ENCODE data around the gene ACVRL1.

ACVRL1 gene

DNA sequence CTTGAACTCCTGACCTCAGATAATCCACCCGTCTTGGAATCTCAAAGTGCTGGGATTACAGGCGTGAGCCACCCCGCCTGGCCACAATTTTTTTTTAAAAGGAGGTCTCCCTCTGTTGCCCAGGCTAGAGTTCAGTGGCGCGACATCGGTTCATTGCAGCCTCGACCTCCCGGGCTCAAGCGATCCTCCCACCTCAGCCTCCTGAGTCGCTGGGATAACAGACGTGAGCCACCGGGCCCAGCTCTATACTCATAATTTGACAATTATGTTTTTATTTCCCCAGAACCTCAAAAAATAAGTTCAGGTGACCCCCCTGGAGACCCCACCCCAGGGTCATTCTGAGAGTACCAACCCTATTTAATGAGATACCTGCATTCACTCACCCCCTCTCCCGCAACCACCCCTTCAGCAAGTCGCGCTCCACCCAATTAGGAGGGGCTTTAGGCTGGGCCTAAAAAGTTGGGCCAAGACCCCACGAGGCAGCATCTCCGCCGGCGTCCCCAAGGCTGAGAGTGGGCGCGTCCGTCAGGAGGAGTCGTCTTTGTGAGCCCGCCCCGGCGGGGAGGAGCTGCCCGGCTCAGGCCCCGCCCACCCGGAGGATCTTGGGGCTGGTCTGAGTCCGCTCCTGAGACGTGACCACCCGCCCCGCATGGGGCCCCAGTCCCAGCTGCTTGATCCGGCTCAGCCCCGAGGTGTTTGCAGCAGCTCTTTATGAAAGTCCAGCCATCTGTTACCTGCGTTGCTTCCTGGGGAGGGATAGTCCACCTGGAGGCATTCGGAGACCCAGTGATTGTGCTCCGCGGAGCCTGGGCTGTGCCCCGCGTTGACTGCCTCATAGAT lies 19.6 kb upstream of the ACVRL1 start, which contains the start of gene ANKRD33:
ANKRD33 (plus strand) TSS at position 628 of the 840 bp plus-strand sequence; CDS start at position 712, 84 bp downstream.
- H3F3A ChIP-seq (ENCODE audit: insufficient read depth, low read length), result no peaks in the 10 kb centered on the region
- no peak within 1 kb of the TSS for H2AFZ ChIP-seq (ENCODE audit: low read length)
- DNase-seq, result no peak
- no peaks in the 10 kb centered on the region for H4K20me1 ChIP-seq (ENCODE audit: insufficient read depth, low read length)
- no peaks in the 10 kb centered on the region for H3K9me3 ChIP-seq (replicated peaks; ENCODE audit: insufficient read depth, low read length)
- H3K4me2 ChIP-seq (ENCODE audit: low read depth, low read length), result no peak within 1 kb of the TSS
- H3K79me2 ChIP-seq (ENCODE audit: low read length), result no peaks in the 10 kb centered on the region
- H3K4me3 ChIP-seq (ENCODE audit: low read length), result no peak within 1 kb of the TSS
- no peaks in the 10 kb centered on the region for H3K27me3 ChIP-seq (replicated peaks; ENCODE audit: insufficient read depth, low read length)
- H3K36me3 ChIP-seq (replicated peaks; ENCODE audit: insufficient read depth, low read length), result no peaks in the 10 kb centered on the region
- TF ChIP-seq, protein P1, sequence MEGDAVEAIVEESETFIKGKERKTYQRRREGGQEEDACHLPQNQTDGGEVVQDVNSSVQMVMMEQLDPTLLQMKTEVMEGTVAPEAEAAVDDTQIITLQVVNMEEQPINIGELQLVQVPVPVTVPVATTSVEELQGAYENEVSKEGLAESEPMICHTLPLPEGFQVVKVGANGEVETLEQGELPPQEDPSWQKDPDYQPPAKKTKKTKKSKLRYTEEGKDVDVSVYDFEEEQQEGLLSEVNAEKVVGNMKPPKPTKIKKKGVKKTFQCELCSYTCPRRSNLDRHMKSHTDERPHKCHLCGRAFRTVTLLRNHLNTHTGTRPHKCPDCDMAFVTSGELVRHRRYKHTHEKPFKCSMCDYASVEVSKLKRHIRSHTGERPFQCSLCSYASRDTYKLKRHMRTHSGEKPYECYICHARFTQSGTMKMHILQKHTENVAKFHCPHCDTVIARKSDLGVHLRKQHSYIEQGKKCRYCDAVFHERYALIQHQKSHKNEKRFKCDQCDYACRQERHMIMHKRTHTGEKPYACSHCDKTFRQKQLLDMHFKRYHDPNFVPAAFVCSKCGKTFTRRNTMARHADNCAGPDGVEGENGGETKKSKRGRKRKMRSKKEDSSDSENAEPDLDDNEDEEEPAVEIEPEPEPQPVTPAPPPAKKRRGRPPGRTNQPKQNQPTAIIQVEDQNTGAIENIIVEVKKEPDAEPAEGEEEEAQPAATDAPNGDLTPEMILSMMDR (IDR thresholded peaks at IDR 0.05; ENCODE audit: low read length), result no peak
- TF ChIP-seq EZH2 (optimal IDR thresholded peaks at IDR 0.05; ENCODE audit: low read depth, low read length) (no peak), EZH2phosphoT487 (IDR thresholded peaks at IDR 0.05; ENCODE audit: low read length) (no peak)
- no peak within 1 kb of the TSS for H3K9ac ChIP-seq (ENCODE audit: low read length)
- no peak within 1 kb of the TSS for H3K27ac ChIP-seq (ENCODE audit: low read length)
- H3K9me2 ChIP-seq (replicated peaks; ENCODE audit: insufficient read depth, low read length), result no peaks in the 10 kb centered on the region
- H3K4me1 ChIP-seq (ENCODE audit: low read length), result peaks cover 10% of the 10 kb centered on the region

DNA sequence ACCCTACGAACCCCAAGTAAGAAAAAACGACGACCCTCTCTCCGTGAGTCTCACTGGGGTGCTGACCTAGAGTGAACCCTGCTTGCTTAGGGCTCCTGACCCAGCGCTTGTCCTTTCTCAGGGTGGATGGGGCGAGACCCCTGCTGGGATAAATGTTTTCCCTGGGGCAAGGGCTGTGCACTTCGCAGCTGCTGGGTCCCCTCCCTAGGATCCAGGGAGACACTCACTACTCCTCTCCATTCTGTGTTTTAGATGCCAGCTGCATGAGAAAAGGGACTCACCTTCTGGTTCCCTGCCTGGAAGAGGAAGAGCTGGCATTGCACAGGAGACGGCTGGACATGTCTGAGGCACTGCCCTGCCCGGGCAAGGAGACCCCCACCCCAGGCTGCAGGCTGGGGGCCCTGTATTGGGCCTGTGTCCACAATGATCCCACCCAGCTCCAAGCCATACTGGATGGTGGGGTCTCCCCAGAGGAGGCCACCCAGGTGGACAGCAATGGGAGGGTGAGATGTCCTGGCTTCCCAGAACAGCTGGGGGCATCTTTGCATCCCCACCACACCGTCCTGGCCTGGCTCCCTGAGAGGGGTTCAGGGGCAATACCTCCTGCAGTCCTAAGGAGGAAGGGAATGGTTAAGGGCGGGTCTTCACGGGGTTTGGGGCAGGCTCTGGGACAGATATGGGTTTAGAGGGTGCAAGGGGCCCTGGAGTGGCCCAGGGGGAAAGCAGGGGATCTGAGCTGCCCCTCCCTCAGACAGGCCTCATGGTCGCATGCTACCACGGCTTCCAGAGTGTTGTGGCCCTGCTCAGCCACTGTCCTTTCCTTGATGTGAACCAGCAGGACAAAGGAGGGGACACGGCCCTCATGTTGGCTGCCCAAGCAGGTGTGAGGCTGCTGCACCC lies 18.7 kb upstream of the ACVRL1 start:
- no peaks in the 10 kb centered on the region for H3K36me3 ChIP-seq (replicated peaks; ENCODE audit: insufficient read depth, low read length)
- H3K79me2 ChIP-seq (ENCODE audit: low read length), result no peaks in the 10 kb centered on the region
- H3K27ac ChIP-seq (ENCODE audit: low read length), result no peak overlapping the region
- no peak overlapping the region for H3K4me3 ChIP-seq (ENCODE audit: low read length)
- H3K9me2 ChIP-seq (replicated peaks; ENCODE audit: insufficient read depth, low read length), result no peaks in the 10 kb centered on the region
- no peaks in the 10 kb centered on the region for H3K27me3 ChIP-seq (replicated peaks; ENCODE audit: insufficient read depth, low read length)
- H3K4me2 ChIP-seq (ENCODE audit: low read depth, low read length), result no peak overlapping the region
- H4K20me1 ChIP-seq (ENCODE audit: insufficient read depth, low read length), result no peaks in the 10 kb centered on the region
- no peak overlapping the region for H2AFZ ChIP-seq (ENCODE audit: low read length)
- H3K4me1 ChIP-seq (ENCODE audit: low read length), result peaks cover 10% of the 10 kb centered on the region
- no peak for TF ChIP-seq EZH2phosphoT487 (IDR thresholded peaks at IDR 0.05; ENCODE audit: low read length)
- TF ChIP-seq, protein P1 (IDR thresholded peaks at IDR 0.05; ENCODE audit: low read length), result no peak
- TF ChIP-seq EZH2 (optimal IDR thresholded peaks at IDR 0.05; ENCODE audit: low read depth, low read length), result no peak
- no peaks in the 10 kb centered on the region for H3K9me3 ChIP-seq (replicated peaks; ENCODE audit: insufficient read depth, low read length)
- no peak overlapping the region for H3K9ac ChIP-seq (ENCODE audit: low read length)
- no peak for DNase-seq
- no peaks in the 10 kb centered on the region for H3F3A ChIP-seq (ENCODE audit: insufficient read depth, low read length)

DNA sequence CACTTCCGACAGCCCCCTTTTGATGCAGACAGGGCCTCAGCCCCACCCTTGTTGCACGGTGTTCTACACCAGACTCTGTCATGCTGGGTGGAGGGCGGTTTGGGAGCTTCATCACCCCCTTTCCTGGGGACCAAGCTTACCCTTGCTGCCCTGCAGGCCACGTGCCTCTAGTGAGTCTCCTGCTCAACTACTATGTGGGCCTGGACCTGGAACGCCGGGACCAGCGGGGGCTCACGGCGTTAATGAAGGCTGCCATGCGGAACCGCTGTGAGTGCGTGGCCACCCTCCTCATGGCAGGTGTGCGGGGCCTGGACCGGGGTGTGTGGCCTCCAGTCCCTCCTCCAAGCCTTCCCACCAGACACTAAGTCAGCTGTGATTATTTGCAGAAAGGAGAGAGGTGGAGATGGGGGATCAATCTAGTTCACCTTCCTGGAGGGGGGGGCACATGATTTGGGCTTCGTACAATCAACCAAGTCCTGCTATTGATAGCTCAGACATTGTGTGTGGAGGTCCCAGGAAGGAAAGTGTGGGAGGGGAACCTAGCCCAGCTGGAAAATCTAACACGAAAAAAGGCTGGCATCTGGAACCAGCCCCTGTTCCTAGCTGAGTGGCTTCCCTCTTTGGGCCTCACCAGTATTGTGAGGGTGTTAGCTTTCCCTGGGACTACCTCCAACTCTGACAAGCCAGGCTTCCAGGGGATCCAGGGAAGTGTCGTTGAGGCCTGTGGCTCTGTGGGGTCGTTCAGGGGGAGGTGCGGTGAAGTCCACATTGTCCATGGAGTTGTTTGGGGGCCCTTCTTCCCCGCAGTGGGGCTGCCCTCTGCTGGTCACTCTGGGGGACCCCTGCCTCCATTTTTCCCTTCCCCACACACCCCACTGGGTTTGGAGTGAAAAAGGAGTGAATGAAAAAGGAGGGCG lies 17.8 kb upstream of the ACVRL1 start:
- no peak for DNase-seq
- no peaks in the 10 kb centered on the region for H3K9me3 ChIP-seq (replicated peaks; ENCODE audit: insufficient read depth, low read length)
- H3K79me2 ChIP-seq (ENCODE audit: low read length), result no peaks in the 10 kb centered on the region
- no peaks in the 10 kb centered on the region for H4K20me1 ChIP-seq (ENCODE audit: insufficient read depth, low read length)
- H3F3A ChIP-seq (ENCODE audit: insufficient read depth, low read length), result no peaks in the 10 kb centered on the region
- no peak for TF ChIP-seq EZH2 (optimal IDR thresholded peaks at IDR 0.05; ENCODE audit: low read depth, low read length)
- TF ChIP-seq, protein P1 (IDR thresholded peaks at IDR 0.05; ENCODE audit: low read length), result peak; percentile 9; the same call in 1 of the 2 replicates
- no peak overlapping the region for H3K9ac ChIP-seq (ENCODE audit: low read length)
- H3K27me3 ChIP-seq (replicated peaks; ENCODE audit: insufficient read depth, low read length), result no peaks in the 10 kb centered on the region
- H3K4me1 ChIP-seq (ENCODE audit: low read length), result peaks cover 10% of the 10 kb centered on the region
- no peaks in the 10 kb centered on the region for H3K36me3 ChIP-seq (replicated peaks; ENCODE audit: insufficient read depth, low read length)
- no peak overlapping the region for H2AFZ ChIP-seq (ENCODE audit: low read length)
- H3K27ac ChIP-seq (ENCODE audit: low read length), result no peak overlapping the region
- H3K4me3 ChIP-seq (ENCODE audit: low read length), result no peak overlapping the region
- no peak overlapping the region for H3K4me2 ChIP-seq (ENCODE audit: low read depth, low read length)
- no peaks in the 10 kb centered on the region for H3K9me2 ChIP-seq (replicated peaks; ENCODE audit: insufficient read depth, low read length)
